ENCODE results near the gene WWC2.
"Not testable (repeated sequence)": the region's sequence is repeated elsewhere in the genome, so short reads cannot be mapped to it uniquely, and the experiment has no call there.

WWC2 gene

GRCh38 chr4:183299464-183299863 lies 200.4 kb downstream of the WWC2 start:
- DNase-seq (ENCODE audit: low read depth): no peak

- no peak for DNase-seq (ENCODE audit: low read depth)
Observed at GRCh38 chr4:183300070-183300469, 201.0 kb downstream of the WWC2 start.

- no peak for DNase-seq (ENCODE audit: low read depth)
Observed at GRCh38 chr4:183300655-183301054, 201.6 kb downstream of the WWC2 start.

GRCh38 chr4:183303301-183303700 lies 204.2 kb downstream of the WWC2 start:
- no peak for DNase-seq (ENCODE audit: low read depth)

GRCh38 chr4:183304067-183304466 lies 205.0 kb downstream of the WWC2 start:
- DNase-seq (ENCODE audit: low read depth): no peak

- no peak for DNase-seq (ENCODE audit: low read depth)
Observed at GRCh38 chr4:183304538-183304937, 205.5 kb downstream of the WWC2 start.

- no peak for DNase-seq (ENCODE audit: low read depth)
Observed at GRCh38 chr4:183306811-183307210, 207.8 kb downstream of the WWC2 start.

- no peak for DNase-seq (ENCODE audit: low read depth)
Observed at GRCh38 chr4:183312841-183313240, 213.8 kb downstream of the WWC2 start.

- DNase-seq (ENCODE audit: low read depth): no peak
Observed at GRCh38 chr4:183314336-183314735, 215.3 kb downstream of the WWC2 start.

- no peak for DNase-seq (ENCODE audit: low read depth)
Observed at GRCh38 chr4:183314806-183315205, 215.7 kb downstream of the WWC2 start.

GRCh38 chr4:183318656-183319055 lies 219.6 kb downstream of the WWC2 start:
- no peak for DNase-seq (ENCODE audit: low read depth)

GRCh38 chr4:183320211-183321059 lies 221.4 kb downstream of the WWC2 start, which contains the start of gene CLDN22:
CLDN22 (minus strand) TSS chr4:183320276; CDS start chr4:183320218, 58 bp downstream.
- DNase-seq (ENCODE audit: low read depth): no peak

- DNase-seq (ENCODE audit: low read depth): no peak
Observed at GRCh38 chr4:183321079-183321478, 222.0 kb downstream of the WWC2 start.

- DNase-seq (ENCODE audit: low read depth): no peak
Observed at GRCh38 chr4:183321516-183321915, 222.5 kb downstream of the WWC2 start.

GRCh38 chr4:183322326-183322725 lies 223.3 kb downstream of the WWC2 start, which contains the start of gene CLDN24:
CLDN24 (minus strand) TSS chr4:183322426; CDS start chr4:183322426, 0 bp downstream.
- no peak for DNase-seq (ENCODE audit: low read depth)

- no peak for DNase-seq (ENCODE audit: low read depth)
Observed at GRCh38 chr4:183323295-183323694, 224.2 kb downstream of the WWC2 start.

GRCh38 chr4:183324056-183324455 lies 225.0 kb downstream of the WWC2 start:
- not testable (repeated sequence) for DNase-seq (ENCODE audit: low read depth)

GRCh38 chr4:183324619-183325018 lies 225.6 kb downstream of the WWC2 start:
- no peak for DNase-seq (ENCODE audit: low read depth)

GRCh38 chr4:183326387-183326786 lies 227.3 kb downstream of the WWC2 start:
- DNase-seq (ENCODE audit: low read depth): not testable (repeated sequence)

GRCh38 chr4:183326853-183327252 lies 227.8 kb downstream of the WWC2 start:
- no peak for DNase-seq (ENCODE audit: low read depth)

GRCh38 chr4:183327827-183328226 lies 228.8 kb downstream of the WWC2 start:
- DNase-seq (ENCODE audit: low read depth): no peak

GRCh38 chr4:183328832-183329231 lies 229.8 kb downstream of the WWC2 start:
- DNase-seq (ENCODE audit: low read depth): no peak

- DNase-seq (ENCODE audit: low read depth): no peak
Observed at GRCh38 chr4:183329244-183329643, 230.2 kb downstream of the WWC2 start.
